RWPE1 (cell line): ENCODE results near the gene YWHAB.

Source experiments
- CTCF ChIA-PET: fragments of 350-600 bp; sonication (Branson Sonifier 250); formaldehyde crosslinking; extraction: SDS; loops from one replicate; lab custom pipeline; 2021; lab: Yijun Ruan, JAX
- POLR2A ChIA-PET: fragments of 400-600 bp; formaldehyde crosslinking; extraction: SDS; loops from one replicate; lab custom pipeline; 2020; ENCODE audit warnings: antibody characterized with exemption; ENCODE audit not compliant: low non-redundant PET; lab: Yijun Ruan, JAX
- DNase-seq: peaks from one replicate; pipeline ENCODE4 v3.0.0; 2012; ENCODE audit warnings: low spot score
- H3K27ac ChIP-seq: fragments of 450-650 bp; 2 replicates; pipeline ENCODE4 v1.5.1; 2017
- CTCF ChIP-seq: fragments of 450-650 bp; conservative IDR thresholded peaks from 2 replicates; pipeline ENCODE4 v1.5.1; 2017; ENCODE audit warnings: low read depth, mild to moderate bottlenecking

YWHAB gene

GRCh38 chr20:44950368-44950767, 64.9 kb downstream of the YWHAB start:
- TF ChIP-seq CTCF: no peak
- no peak overlapping the region for H3K27ac ChIP-seq
- no peak for DNase-seq
- ChIA-PET CTCF (interaction anchor here (0.7 kb wide), 3 partner anchors 203 to 217 kb away, joined by 3 read pairs; no protein-coding TSS in a partner anchor), POLR2A (interaction anchor here (2.8 kb wide), 1 partner anchor 10 kb away, joined by 7 read pairs; the partner anchor contains the start of gene TOMM34)

- ChIA-PET CTCF (interaction anchor here (1.0 kb wide), 1 partner anchor 11 kb away, joined by 3 read pairs; no protein-coding TSS in a partner anchor), POLR2A (no interaction called here)
- no peak for TF ChIP-seq CTCF
- no peak overlapping the region for H3K27ac ChIP-seq
- no peak for DNase-seq
These were observed 67.2 kb downstream of the YWHAB start for GRCh38 chr20:44952731-44953130.

DNA sequence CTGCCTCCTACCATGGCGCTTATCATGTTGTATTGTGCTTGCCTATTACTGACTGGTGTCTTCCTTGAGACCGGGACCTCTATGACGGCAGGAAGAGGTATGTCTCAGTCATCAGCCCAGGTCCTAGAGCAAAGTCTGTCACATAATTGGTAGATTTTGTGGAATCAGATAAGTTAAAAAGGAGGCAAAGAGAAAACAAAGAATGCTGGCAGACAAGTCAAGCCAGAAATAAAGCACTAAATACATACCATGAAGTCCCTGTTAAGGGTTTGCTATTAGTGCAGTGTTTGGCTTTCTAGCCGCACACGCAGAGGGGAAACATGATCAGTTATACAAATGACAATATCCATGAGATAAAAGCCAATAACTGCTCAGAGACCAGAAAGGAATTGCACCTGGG, 68.7 kb downstream of the YWHAB start:
- no peak for TF ChIP-seq CTCF
- DNase-seq: no peak
- POLR2A ChIA-PET: interaction anchor here (0.6 kb wide), 1 partner anchor 17 kb away, joined by 4 read pairs; no protein-coding TSS in a partner anchor
- no peak overlapping the region for H3K27ac ChIP-seq
- CTCF ChIA-PET: interaction anchor here (0.5 to 1.0 kb wide), 5 partner anchors 12 to 970 kb away, joined by 3 to 5 read pairs (median 3); no protein-coding TSS in a partner anchor

DNA sequence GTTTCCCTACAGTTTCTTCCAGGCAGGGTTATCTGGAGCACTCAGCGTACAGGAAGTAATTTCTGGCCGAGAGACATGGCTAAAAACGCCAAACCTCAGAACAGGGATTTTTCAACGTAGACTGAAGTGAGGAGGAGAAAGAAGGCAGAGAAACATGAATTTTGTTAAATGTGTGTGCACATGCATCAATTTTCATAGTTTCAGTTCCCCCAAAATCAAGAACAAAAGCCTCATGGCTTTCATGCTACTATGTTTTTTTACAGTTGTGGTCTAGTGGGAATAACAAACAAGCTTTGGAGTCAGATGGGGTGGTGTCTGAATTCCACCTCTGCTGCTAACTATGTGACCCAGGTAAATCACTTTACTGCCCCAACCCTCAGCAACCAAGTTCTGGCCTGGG, 69.8 kb downstream of the YWHAB start:
- CTCF ChIA-PET: no interaction called here
- no peak overlapping the region for H3K27ac ChIP-seq
- DNase-seq: no peak
- TF ChIP-seq CTCF: no peak
- POLR2A ChIA-PET: no interaction called here

DNA sequence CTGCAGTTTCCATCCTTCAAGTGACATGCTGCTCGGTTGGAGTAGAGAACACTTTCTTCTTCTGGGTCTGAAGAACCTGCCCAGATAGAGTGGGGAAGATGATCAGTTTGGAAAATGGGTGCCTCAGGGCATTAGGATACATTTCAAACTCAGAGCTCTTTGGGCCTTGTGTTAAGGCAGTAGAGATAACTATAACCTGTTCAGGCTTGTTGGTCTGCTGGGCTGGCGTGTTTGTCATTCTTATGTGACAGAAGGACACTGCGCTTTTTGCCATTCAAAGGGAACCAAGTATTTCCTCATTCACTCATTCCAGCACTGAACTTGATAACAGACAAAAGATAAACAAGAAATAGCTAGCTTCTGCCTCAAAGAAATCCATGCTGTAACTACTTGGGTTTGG, 70.9 kb downstream of the YWHAB start:
- POLR2A ChIA-PET: interaction anchor here (0.8 to 1.0 kb wide), 3 partner anchors 10 to 47 kb away, joined by 3 to 4 read pairs (median 4); no protein-coding TSS in a partner anchor
- CTCF ChIA-PET: interaction anchor here (0.6 to 1.2 kb wide), 3 partner anchors 31 to 337 kb away, joined by 3 to 5 read pairs (median 3); no protein-coding TSS in a partner anchor
- TF ChIP-seq CTCF: no peak
- DNase-seq: no peak
- H3K27ac ChIP-seq: no peak overlapping the region
